ENCODE results near the gene LEAP2. TPM values are rescaled to one million over a fixed set of nuclear protein-coding genes. Genes with fewer than 3 reads are reported as not detected.
A peak's percentile ranks its signal among the peaks of the same experiment; 100 is the strongest.
"Not testable (repeated sequence)": the region's sequence is repeated elsewhere in the genome, so short reads cannot be mapped to it uniquely, and the experiment has no call there.

LEAP2 gene
- polyA plus RNA-seq, 5 donors: 3.2 to 4.9 (median 4.5) TPM

GRCh38 chr5:132839426-132840301 lies 33.8 kb upstream of the LEAP2 start:
- no peak for DNase-seq

- no peak for DNase-seq
Observed at GRCh38 chr5:132840313-132840712, 33.2 kb upstream of the LEAP2 start.

- DNase-seq: no peak
Observed at GRCh38 chr5:132840896-132841295, 32.6 kb upstream of the LEAP2 start.

GRCh38 chr5:132841305-132841704 lies 32.2 kb upstream of the LEAP2 start:
- DNase-seq: no peak

GRCh38 chr5:132848270-132848669 lies 25.2 kb upstream of the LEAP2 start:
- no peak for DNase-seq

- DNase-seq: no peak
Observed at GRCh38 chr5:132849347-132849746, 24.1 kb upstream of the LEAP2 start.

GRCh38 chr5:132850066-132850465 lies 23.4 kb upstream of the LEAP2 start:
- DNase-seq: no peak

- DNase-seq: no peak
Observed at GRCh38 chr5:132853323-132853722, 20.1 kb upstream of the LEAP2 start.

- DNase-seq: no peak
Observed at GRCh38 chr5:132853790-132854189, 19.7 kb upstream of the LEAP2 start.

GRCh38 chr5:132854301-132854700 lies 19.2 kb upstream of the LEAP2 start:
- DNase-seq: no peak

- not testable (repeated sequence) for DNase-seq
Observed at GRCh38 chr5:132854992-132855391, 18.5 kb upstream of the LEAP2 start.

GRCh38 chr5:132856011-132856410 lies 17.5 kb upstream of the LEAP2 start:
- DNase-seq: no peak

GRCh38 chr5:132859889-132860437 lies 13.5 kb upstream of the LEAP2 start:
- DNase-seq: no peak

GRCh38 chr5:132860742-132861141 lies 12.7 kb upstream of the LEAP2 start:
- no peak for DNase-seq

GRCh38 chr5:132865668-132866341 lies 7.7 kb upstream of the LEAP2 start:
- DNase-seq: no peak

- DNase-seq: peak; percentile 97 to 99
Observed at GRCh38 chr5:132866342-132867045, 7.0 kb upstream of the LEAP2 start, which contains the start of the genes GDF9 and UQCRQ. Gene GDF9, minus strand, starts transcription at chr5:132866469. Its CDS starts 1,936 bp downstream, at chr5:132864533. Gene UQCRQ, plus strand, starts transcription at chr5:132866642. Its CDS starts 240 bp downstream, at chr5:132866882.

GRCh38 chr5:132867046-132867451 lies 6.4 kb upstream of the LEAP2 start:
- DNase-seq: no peak

GRCh38 chr5:132868754-132869153 lies 4.7 kb upstream of the LEAP2 start:
- no peak for DNase-seq

GRCh38 chr5:132870801-132871200 lies 2.7 kb upstream of the LEAP2 start:
- DNase-seq: no peak

- no peak for DNase-seq
Observed at GRCh38 chr5:132871459-132872284, 1.8 kb upstream of the LEAP2 start.

- no peak for DNase-seq
Observed at GRCh38 chr5:132872788-132873118, 715 bp upstream of the LEAP2 start.
